ENCODE data around the gene VPS9D1.

DNA sequence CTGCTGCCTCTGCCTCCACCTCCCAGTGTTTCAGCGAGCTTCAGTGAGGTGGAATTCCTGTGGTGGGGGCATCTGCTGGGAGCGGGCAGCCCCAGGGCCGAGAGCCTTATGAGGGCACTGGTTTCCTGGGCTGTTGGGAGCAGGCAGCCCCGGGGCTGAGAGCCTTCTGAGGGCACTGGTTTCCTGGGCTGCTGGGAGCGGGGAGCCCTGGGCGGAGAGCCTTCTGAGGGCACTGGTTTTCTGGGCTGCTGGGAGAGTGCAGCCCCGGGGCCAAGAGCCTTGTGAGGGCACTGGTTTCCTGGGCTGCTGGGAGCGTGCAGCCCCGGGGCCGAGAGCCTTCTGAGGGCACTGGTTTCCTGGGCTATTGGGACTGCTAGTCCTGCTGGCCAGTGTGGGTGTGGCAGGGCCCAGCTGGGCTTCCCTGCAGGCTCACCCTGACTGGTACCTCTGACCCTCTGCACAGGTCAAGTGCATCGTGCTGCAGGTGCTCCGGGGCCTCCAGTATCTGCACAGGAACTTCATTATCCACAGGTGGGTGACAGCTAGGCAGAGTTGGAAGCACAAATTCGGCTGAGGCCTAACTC lies 28.6 kb downstream of the VPS9D1 start:
- TF ChIP-seq, protein P1, sequence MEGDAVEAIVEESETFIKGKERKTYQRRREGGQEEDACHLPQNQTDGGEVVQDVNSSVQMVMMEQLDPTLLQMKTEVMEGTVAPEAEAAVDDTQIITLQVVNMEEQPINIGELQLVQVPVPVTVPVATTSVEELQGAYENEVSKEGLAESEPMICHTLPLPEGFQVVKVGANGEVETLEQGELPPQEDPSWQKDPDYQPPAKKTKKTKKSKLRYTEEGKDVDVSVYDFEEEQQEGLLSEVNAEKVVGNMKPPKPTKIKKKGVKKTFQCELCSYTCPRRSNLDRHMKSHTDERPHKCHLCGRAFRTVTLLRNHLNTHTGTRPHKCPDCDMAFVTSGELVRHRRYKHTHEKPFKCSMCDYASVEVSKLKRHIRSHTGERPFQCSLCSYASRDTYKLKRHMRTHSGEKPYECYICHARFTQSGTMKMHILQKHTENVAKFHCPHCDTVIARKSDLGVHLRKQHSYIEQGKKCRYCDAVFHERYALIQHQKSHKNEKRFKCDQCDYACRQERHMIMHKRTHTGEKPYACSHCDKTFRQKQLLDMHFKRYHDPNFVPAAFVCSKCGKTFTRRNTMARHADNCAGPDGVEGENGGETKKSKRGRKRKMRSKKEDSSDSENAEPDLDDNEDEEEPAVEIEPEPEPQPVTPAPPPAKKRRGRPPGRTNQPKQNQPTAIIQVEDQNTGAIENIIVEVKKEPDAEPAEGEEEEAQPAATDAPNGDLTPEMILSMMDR (IDR thresholded peaks at IDR 0.05): no peak
- no peak for TF ChIP-seq EP300 (IDR thresholded peaks at IDR 0.05)

Data from ovary (tissue), 3 donors.